GM21390 (cell line): ENCODE results near the gene DNAJC3.
"Not testable (repeated sequence)": the region's sequence is repeated elsewhere in the genome, so short reads cannot be mapped to it uniquely, and the experiment has no call there.

Experiments used
- ATAC-seq: cut with Tn5 transposase; IDR thresholded peaks from one replicate; pipeline ENCODE4 v1.9.1; 2021; ENCODE audit not compliant: unreplicated experiment

The DNAJC3 gene

GRCh38 chr13:95667235-95667634, 9.7 kb upstream of the DNAJC3 start:
- not testable (repeated sequence) for ATAC-seq

GRCh38 chr13:95671597-95671996, 5.3 kb upstream of the DNAJC3 start:
- ATAC-seq, result no peak

GRCh38 chr13:95676105-95676761, 706 bp upstream of the DNAJC3 start:
- peak; percentile 8 for ATAC-seq

GRCh38 chr13:95677564-95678266, 776 bp downstream of the DNAJC3 start:
- peak; percentile 14 for ATAC-seq

- no peak for ATAC-seq
Observed at GRCh38 chr13:95678967-95679366, 2.0 kb downstream of the DNAJC3 start.

GRCh38 chr13:95679722-95680121, 2.8 kb downstream of the DNAJC3 start:
- no peak for ATAC-seq

- ATAC-seq, result no peak
Observed at GRCh38 chr13:95684418-95684817, 7.5 kb downstream of the DNAJC3 start.

GRCh38 chr13:95684960-95685359, 8.0 kb downstream of the DNAJC3 start:
- ATAC-seq, result not testable (repeated sequence)

- ATAC-seq, result no peak
Observed at GRCh38 chr13:95689582-95689926, 12.6 kb downstream of the DNAJC3 start.

GRCh38 chr13:95690986-95691385, 14.0 kb downstream of the DNAJC3 start:
- not testable (repeated sequence) for ATAC-seq

- no peak for ATAC-seq
Observed at GRCh38 chr13:95697052-95697680, 20.2 kb downstream of the DNAJC3 start.

- no peak for ATAC-seq
Observed at GRCh38 chr13:95698047-95698749, 21.3 kb downstream of the DNAJC3 start.

- ATAC-seq, result no peak
Observed at GRCh38 chr13:95703576-95703975, 26.6 kb downstream of the DNAJC3 start.

- no peak for ATAC-seq
Observed at GRCh38 chr13:95704510-95704909, 27.6 kb downstream of the DNAJC3 start.

- ATAC-seq, result no peak
Observed at GRCh38 chr13:95706356-95706755, 29.4 kb downstream of the DNAJC3 start.

GRCh38 chr13:95707035-95707434, 30.1 kb downstream of the DNAJC3 start:
- no peak for ATAC-seq

GRCh38 chr13:95707442-95708390, 30.8 kb downstream of the DNAJC3 start:
- no peak for ATAC-seq

GRCh38 chr13:95708391-95708774, 31.4 kb downstream of the DNAJC3 start:
- ATAC-seq, result no peak

GRCh38 chr13:95708811-95709500, 32.0 kb downstream of the DNAJC3 start:
- no peak for ATAC-seq

- ATAC-seq, result no peak
Observed at GRCh38 chr13:95710313-95710712, 33.4 kb downstream of the DNAJC3 start.
